ENCODE measurements around the gene KIF13A. TPM values are rescaled to one million over a fixed set of nuclear protein-coding genes. Genes with fewer than 3 reads are reported as not detected.

Gene KIF13A
- total and polyA plus RNA-seq, 2 donors (not counting 3 experiments of a cell fraction or from before 2014, with no cell fraction given), result 24.9 to 65.8 TPM

DNA sequence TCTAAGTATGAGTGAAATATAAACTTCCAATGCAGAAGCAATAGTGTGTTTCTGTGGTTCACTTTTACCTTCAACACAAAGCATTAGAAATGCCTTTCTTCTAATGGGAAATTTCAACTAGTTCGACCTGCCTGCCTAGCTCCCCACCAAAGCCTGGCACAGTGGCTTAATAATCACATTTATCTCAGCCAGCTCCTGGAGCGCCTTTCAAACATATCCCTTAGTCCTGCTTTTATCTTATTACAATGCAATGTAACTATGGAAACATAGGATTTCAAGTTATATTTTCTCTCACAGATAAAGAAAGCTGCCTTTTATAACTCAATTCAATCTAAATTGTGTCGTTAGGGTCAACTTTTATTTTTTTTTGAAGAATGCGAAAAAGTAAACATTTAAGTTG, 53.7 kb downstream of the KIF13A start:
- dilution Hi-C loops (cut with MboI; ENCODE audit: extremely low pct_ligation_motif_present, low sequenced_read_pairs) (no loop called here), intact Hi-C loops (cut with micrococcal nuclease) (loop anchor here (2.0 to 5.0 kb wide), 3 partner anchors 35 to 441 kb away; no protein-coding TSS in a partner anchor)
- no peaks in the 10 kb centered on the region for H3K9me3 ChIP-seq (replicated peaks; ENCODE audit: control insufficient read depth, insufficient read depth, low read length)
- no peak overlapping the region for H3K4me2 ChIP-seq (ENCODE audit: insufficient read depth, low read length)
- no peak overlapping the region for H3K27ac ChIP-seq (ENCODE audit: insufficient read depth, low read depth, low read length)
- H3K4me1 ChIP-seq (ENCODE audit: control insufficient read depth, extremely low read depth, insufficient read depth, low read length), result peaks cover 44% of the 10 kb centered on the region
- ChIA-PET CTCF (interaction anchor here (1.2 kb wide), 1 partner anchor 11 kb away, joined by 3 read pairs; no protein-coding TSS in a partner anchor), POLR2A (no interaction called here)
- no peak overlapping the region for H3K9ac ChIP-seq (replicated peaks; ENCODE audit: extremely low read depth, insufficient read depth, low read length)
- H4K20me1 ChIP-seq (replicated peaks; ENCODE audit: control insufficient read depth, extremely low read depth, insufficient read depth, low read length), result no peaks in the 10 kb centered on the region
- H3K27me3 ChIP-seq (ENCODE audit: control insufficient read depth in 2 of 2, insufficient read depth in 2 of 2, low read length in 2 of 2), result no peaks in the 10 kb centered on the region
- no peaks in the 10 kb centered on the region for H3K36me3 ChIP-seq (ENCODE audit: control insufficient read depth in 2 of 2, extremely low read depth in 1 of 2, insufficient read depth in 2 of 2, low read length in 2 of 2)
- H3K4me3 ChIP-seq (replicated peaks in 1 of 3; ENCODE audit: insufficient read depth in 1 of 3, low read depth in 1 of 3, low read length in 3 of 3), result no peak overlapping the region
- no TSS peak for BruUV-seq (replicated peaks)
- H3K79me2 ChIP-seq (ENCODE audit: control insufficient read depth, insufficient read depth, low read length), result peaks cover 34% of the 10 kb centered on the region
- H2AFZ ChIP-seq (ENCODE audit: low read depth, low read length), result no peak overlapping the region
- DNase-seq (ENCODE audit: low read depth, low spot score) (no peak), FAIRE-seq (no peak)
- TF ChIP-seq, protein P1, sequence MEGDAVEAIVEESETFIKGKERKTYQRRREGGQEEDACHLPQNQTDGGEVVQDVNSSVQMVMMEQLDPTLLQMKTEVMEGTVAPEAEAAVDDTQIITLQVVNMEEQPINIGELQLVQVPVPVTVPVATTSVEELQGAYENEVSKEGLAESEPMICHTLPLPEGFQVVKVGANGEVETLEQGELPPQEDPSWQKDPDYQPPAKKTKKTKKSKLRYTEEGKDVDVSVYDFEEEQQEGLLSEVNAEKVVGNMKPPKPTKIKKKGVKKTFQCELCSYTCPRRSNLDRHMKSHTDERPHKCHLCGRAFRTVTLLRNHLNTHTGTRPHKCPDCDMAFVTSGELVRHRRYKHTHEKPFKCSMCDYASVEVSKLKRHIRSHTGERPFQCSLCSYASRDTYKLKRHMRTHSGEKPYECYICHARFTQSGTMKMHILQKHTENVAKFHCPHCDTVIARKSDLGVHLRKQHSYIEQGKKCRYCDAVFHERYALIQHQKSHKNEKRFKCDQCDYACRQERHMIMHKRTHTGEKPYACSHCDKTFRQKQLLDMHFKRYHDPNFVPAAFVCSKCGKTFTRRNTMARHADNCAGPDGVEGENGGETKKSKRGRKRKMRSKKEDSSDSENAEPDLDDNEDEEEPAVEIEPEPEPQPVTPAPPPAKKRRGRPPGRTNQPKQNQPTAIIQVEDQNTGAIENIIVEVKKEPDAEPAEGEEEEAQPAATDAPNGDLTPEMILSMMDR (IDR thresholded peaks at IDR 0.05; ENCODE audit: extremely low read depth in 1 of 2, insufficient read depth in 1 of 2, low read depth in 1 of 2, low read length in 2 of 2), result no peak
- TF ChIP-seq FOS (IDR thresholded peaks at IDR 0.05; ENCODE audit: borderline replicate concordance, insufficient read depth, low read length), result no peak
- H3K9me1 ChIP-seq (replicated peaks; ENCODE audit: control insufficient read depth, extremely low read depth, insufficient read depth, low read length), result no peaks in the 10 kb centered on the region

DNA sequence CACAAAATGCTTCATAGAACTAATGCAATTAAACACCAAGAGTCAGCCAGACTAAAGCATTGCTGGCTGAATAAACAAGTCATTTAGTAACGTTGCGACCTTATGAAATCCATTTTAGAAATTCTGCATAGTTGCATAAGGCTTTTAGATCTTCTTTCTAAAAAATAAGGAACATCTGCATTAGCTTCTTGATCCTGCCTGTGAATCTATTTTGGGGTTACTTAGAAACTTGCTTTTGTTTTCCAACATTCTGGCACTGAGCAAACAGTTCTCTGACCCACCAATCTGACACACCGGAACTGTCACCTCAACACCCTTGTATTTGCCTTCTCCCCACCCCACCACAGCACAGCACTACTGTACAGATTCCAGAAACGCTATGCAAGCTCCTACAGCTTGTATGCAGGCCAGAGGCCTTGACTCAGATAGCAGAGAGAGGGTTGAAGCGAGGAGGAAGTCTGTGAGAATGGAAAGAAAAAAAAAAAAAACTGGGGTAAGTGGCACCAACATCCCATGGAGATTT, 55.0 kb downstream of the KIF13A start:
- H3K9me1 ChIP-seq (replicated peaks; ENCODE audit: control insufficient read depth, extremely low read depth, insufficient read depth, low read length), result no peaks in the 10 kb centered on the region
- H3K36me3 ChIP-seq (ENCODE audit: control insufficient read depth in 2 of 2, extremely low read depth in 1 of 2, insufficient read depth in 2 of 2, low read length in 2 of 2), result no peaks in the 10 kb centered on the region
- H3K4me1 ChIP-seq (ENCODE audit: control insufficient read depth, extremely low read depth, insufficient read depth, low read length), result peaks cover 50% of the 10 kb centered on the region
- peak; percentile 58 for DNase-seq (ENCODE audit: low read depth, low spot score)
- intact Hi-C loops (cut with micrococcal nuclease) (loop anchor here (2.0 to 5.0 kb wide), 3 partner anchors 36 to 440 kb away; no protein-coding TSS in a partner anchor), dilution Hi-C loops (cut with MboI; ENCODE audit: extremely low pct_ligation_motif_present, low sequenced_read_pairs) (no loop called here)
- peak overlapping the region; percentile 96 for H3K27ac ChIP-seq (ENCODE audit: insufficient read depth, low read depth, low read length)
- no peak overlapping the region for H3K4me3 ChIP-seq (replicated peaks in 1 of 3; ENCODE audit: insufficient read depth in 1 of 3, low read depth in 1 of 3, low read length in 3 of 3)
- no peaks in the 10 kb centered on the region for H3K27me3 ChIP-seq (ENCODE audit: control insufficient read depth in 2 of 2, insufficient read depth in 2 of 2, low read length in 2 of 2)
- FAIRE-seq, result peak; percentile 60
- no TSS peak for BruUV-seq (replicated peaks)
- H4K20me1 ChIP-seq (replicated peaks; ENCODE audit: control insufficient read depth, extremely low read depth, insufficient read depth, low read length), result no peaks in the 10 kb centered on the region
- H3K79me2 ChIP-seq (ENCODE audit: control insufficient read depth, insufficient read depth, low read length), result peaks cover 42% of the 10 kb centered on the region
- peak overlapping the region; percentile 2 for H3K4me2 ChIP-seq (ENCODE audit: insufficient read depth, low read length)
- TF ChIP-seq, protein P2, sequence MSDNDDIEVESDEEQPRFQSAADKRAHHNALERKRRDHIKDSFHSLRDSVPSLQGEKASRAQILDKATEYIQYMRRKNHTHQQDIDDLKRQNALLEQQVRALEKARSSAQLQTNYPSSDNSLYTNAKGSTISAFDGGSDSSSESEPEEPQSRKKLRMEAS (IDR thresholded peaks at IDR 0.05; ENCODE audit: insufficient read depth, insufficient read length), result no peak
- TF ChIP-seq POLR2AphosphoS5 (IDR thresholded peaks at IDR 0.05; ENCODE audit: insufficient read depth, low read depth, low read length) (no peak), EZH2 (IDR thresholded peaks at IDR 0.05; ENCODE audit: borderline replicate concordance, low read depth, low read length, severe bottlenecking) (no peak), GATA2 (IDR thresholded peaks at IDR 0.05; ENCODE audit: insufficient read depth, insufficient read length, low read depth, low read length) (no peak), FOS (IDR thresholded peaks at IDR 0.05; ENCODE audit: borderline replicate concordance, insufficient read depth, low read length) (no peak), POLR2A (IDR thresholded peaks at IDR 0.05; ENCODE audit: low read depth, low read length) (no peak), MYC (IDR thresholded peaks at IDR 0.05; ENCODE audit: low read depth, low read length) (no peak), JUN (IDR thresholded peaks at IDR 0.05; ENCODE audit: borderline replicate concordance, insufficient read depth, insufficient read length, low read depth) (no peak)
- TF ChIP-seq, protein P1 (IDR thresholded peaks at IDR 0.05; ENCODE audit: extremely low read depth in 1 of 2, insufficient read depth in 1 of 2, low read depth in 1 of 2, low read length in 2 of 2), result no peak
- H2AFZ ChIP-seq (ENCODE audit: low read depth, low read length), result no peak overlapping the region
- ChIA-PET CTCF (interaction anchor here (0.9 to 1.2 kb wide), 3 partner anchors 53 to 117 kb away, joined by 3 to 4 read pairs (median 3); no protein-coding TSS in a partner anchor), POLR2A (no interaction called here)
- H3K9me3 ChIP-seq (replicated peaks; ENCODE audit: control insufficient read depth, insufficient read depth, low read length), result no peaks in the 10 kb centered on the region
- H3K9ac ChIP-seq (replicated peaks; ENCODE audit: extremely low read depth, insufficient read depth, low read length), result peak overlapping the region; percentile 34

Measured in endothelial cell of umbilical vein (primary cell).